HG02798 (cell line): ENCODE measurements around the gene CX3CR1.
"Not testable (repeated sequence)": the region's sequence is repeated elsewhere in the genome, so short reads cannot be mapped to it uniquely, and the experiment has no call there.

Experiments
- ATAC-seq: cut with Tn5 transposase; IDR thresholded peaks from one replicate; pipeline ENCODE4 v1.9.1; 2021; ENCODE audit warnings: mild to moderate bottlenecking; ENCODE audit not compliant: unreplicated experiment, poor library complexity

CX3CR1 gene

GRCh38 chr3:39228496-39228895 lies 51.3 kb downstream of the CX3CR1 start:
- ATAC-seq, result no peak

- not testable (repeated sequence) for ATAC-seq
Observed at GRCh38 chr3:39227596-39227995, 52.2 kb downstream of the CX3CR1 start.

- ATAC-seq, result no peak
Observed at GRCh38 chr3:39226106-39226741, 53.6 kb downstream of the CX3CR1 start.

GRCh38 chr3:39224288-39224687 lies 55.5 kb downstream of the CX3CR1 start:
- no peak for ATAC-seq

GRCh38 chr3:39222939-39223338 lies 56.9 kb downstream of the CX3CR1 start:
- no peak for ATAC-seq

GRCh38 chr3:39222462-39222861 lies 57.4 kb downstream of the CX3CR1 start:
- no peak for ATAC-seq

GRCh38 chr3:39221141-39221530 lies 58.7 kb downstream of the CX3CR1 start:
- ATAC-seq, result no peak

- no peak for ATAC-seq
Observed at GRCh38 chr3:39220407-39221140, 59.3 kb downstream of the CX3CR1 start.

GRCh38 chr3:39219702-39220101 lies 60.1 kb downstream of the CX3CR1 start:
- no peak for ATAC-seq

- peak; percentile 97 for ATAC-seq
Observed at GRCh38 chr3:39216176-39216790, 63.6 kb downstream of the CX3CR1 start.

- ATAC-seq, result no peak
Observed at GRCh38 chr3:39213613-39214012, 66.2 kb downstream of the CX3CR1 start.
